Right kidney (tissue), 1 donor: ENCODE measurements around the gene PGAP3.

ENCODE experiments used
- DNase-seq: peaks from one replicate; pipeline ENCODE4 v3.0.0-alpha.2; 2016

Gene PGAP3

GRCh38 chr17:39622380-39623006, 65.4 kb downstream of the PGAP3 start:
- DNase-seq = no peak

- DNase-seq = peak; percentile 91
Measured at GRCh38 chr17:39621523-39622379, 66.1 kb downstream of the PGAP3 start.
